Measurements from ENCODE around the gene IKZF2. TPM values are rescaled to one million over a fixed set of nuclear protein-coding genes. Genes with fewer than 3 reads are reported as not detected.

Gene IKZF2
- total and polyA plus RNA-seq, 2 experiments from 2014 or later, result 2.6 to 10.1 TPM

DNA sequence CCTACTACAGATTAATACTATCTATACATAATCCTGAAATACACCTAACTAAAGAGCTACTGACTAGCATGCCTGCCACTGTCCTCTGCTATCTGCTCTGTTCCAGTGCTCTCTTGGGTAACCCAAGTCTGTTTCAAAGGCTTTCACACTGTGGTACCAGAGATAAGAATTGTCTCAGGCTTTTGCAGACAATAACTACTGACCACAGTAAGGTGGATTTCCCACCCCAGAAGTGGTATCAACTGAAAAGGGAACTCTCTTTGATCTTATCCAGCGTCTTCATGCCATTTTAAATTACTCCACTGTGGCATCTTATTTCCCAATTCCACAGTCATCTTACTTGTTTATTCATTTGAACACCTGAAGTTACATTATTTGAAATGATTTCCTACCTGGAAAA lies 190.2 kb downstream of the IKZF2 start:
- H3K27ac Mint-ChIP-seq, result no peak overlapping the region
- Histone ChIP-seq H3K4me3 (no peak overlapping the region), H2AFZ (no peak overlapping the region), H3K4me1 (ENCODE audit: insufficient read depth) (peaks cover 8% of the 10 kb centered on the region; the same call in 1 of the 2 replicates), H4K20me1 (replicated peaks; ENCODE audit: insufficient read depth) (no peaks in the 10 kb centered on the region), H3K79me2 (replicated peaks; ENCODE audit: insufficient read depth) (no peaks in the 10 kb centered on the region), H3K4me2 (no peak overlapping the region), H3F3A (replicated peaks; ENCODE audit: low read depth) (no peaks in the 10 kb centered on the region), H3K36me3 (ENCODE audit: insufficient read depth) (no peaks in the 10 kb centered on the region), H3K27ac (ENCODE audit: low read depth) (no peak overlapping the region), H3K9me2 (ENCODE audit: insufficient read depth) (peaks cover 8% of the 10 kb centered on the region; the same call in 1 of the 2 replicates), H3K27me3 (ENCODE audit: insufficient read depth) (no peaks in the 10 kb centered on the region)
- H3K27me3 Mint-ChIP-seq (ENCODE audit: insufficient read depth, low read depth, poor library complexity), result no peaks in the 10 kb centered on the region
- TF ChIP-seq, protein P1, sequence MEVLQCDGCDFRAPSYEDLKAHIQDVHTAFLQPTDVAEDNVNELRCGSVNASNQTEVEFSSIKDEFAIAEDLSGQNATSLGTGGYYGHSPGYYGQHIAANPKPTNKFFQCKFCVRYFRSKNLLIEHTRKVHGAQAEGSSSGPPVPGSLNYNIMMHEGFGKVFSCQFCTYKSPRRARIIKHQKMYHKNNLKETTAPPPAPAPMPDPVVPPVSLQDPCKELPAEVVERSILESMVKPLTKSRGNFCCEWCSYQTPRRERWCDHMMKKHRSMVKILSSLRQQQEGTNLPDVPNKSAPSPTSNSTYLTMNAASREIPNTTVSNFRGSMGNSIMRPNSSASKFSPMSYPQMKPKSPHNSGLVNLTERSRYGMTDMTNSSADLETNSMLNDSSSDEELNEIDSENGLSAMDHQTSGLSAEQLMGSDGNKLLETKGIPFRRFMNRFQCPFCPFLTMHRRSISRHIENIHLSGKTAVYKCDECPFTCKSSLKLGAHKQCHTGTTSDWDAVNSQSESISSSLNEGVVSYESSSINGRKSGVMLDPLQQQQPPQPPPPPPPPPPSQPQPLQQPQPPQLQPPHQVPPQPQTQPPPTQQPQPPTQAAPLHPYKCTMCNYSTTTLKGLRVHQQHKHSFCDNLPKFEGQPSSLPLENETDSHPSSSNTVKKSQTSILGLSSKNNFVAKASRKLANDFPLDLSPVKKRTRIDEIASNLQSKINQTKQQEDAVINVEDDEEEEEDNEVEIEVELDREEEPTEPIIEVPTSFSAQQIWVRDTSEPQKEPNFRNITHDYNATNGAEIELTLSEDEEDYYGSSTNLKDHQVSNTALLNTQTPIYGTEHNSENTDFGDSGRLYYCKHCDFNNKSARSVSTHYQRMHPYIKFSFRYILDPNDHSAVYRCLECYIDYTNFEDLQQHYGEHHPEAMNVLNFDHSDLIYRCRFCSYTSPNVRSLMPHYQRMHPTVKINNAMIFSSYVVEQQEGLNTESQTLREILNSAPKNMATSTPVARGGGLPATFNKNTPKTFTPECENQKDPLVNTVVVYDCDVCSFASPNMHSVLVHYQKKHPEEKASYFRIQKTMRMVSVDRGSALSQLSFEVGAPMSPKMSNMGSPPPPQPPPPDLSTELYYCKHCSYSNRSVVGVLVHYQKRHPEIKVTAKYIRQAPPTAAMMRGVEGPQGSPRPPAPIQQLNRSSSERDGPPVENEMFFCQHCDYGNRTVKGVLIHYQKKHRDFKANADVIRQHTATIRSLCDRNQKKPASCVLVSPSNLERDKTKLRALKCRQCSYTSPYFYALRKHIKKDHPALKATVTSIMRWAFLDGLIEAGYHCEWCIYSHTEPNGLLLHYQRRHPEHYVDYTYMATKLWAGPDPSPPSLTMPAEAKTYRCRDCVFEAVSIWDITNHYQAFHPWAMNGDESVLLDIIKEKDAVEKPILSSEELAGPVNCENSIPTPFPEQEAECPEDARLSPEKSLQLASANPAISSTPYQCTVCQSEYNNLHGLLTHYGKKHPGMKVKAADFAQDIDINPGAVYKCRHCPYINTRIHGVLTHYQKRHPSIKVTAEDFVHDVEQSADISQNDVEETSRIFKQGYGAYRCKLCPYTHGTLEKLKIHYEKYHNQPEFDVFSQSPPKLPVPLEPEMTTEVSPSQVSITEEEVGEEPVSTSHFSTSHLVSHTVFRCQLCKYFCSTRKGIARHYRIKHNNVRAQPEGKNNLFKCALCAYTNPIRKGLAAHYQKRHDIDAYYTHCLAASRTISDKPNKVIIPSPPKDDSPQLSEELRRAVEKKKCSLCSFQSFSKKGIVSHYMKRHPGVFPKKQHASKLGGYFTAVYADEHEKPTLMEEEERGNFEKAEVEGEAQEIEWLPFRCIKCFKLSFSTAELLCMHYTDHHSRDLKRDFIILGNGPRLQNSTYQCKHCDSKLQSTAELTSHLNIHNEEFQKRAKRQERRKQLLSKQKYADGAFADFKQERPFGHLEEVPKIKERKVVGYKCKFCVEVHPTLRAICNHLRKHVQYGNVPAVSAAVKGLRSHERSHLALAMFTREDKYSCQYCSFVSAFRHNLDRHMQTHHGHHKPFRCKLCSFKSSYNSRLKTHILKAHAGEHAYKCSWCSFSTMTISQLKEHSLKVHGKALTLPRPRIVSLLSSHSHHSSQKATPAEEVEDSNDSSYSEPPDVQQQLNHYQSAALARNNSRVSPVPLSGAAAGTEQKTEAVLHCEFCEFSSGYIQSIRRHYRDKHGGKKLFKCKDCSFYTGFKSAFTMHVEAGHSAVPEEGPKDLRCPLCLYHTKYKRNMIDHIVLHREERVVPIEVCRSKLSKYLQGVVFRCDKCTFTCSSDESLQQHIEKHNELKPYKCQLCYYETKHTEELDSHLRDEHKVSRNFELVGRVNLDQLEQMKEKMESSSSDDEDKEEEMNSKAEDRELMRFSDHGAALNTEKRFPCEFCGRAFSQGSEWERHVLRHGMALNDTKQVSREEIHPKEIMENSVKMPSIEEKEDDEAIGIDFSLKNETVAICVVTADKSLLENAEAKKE (CRISPR knock-in tag; IDR thresholded peaks at IDR 0.05), result no peak
- no peak for TF ChIP-seq STAT1 (IDR thresholded peaks at IDR 0.05; ENCODE audit: unreplicated experiment)
- TF ChIP-seq, protein P2, sequence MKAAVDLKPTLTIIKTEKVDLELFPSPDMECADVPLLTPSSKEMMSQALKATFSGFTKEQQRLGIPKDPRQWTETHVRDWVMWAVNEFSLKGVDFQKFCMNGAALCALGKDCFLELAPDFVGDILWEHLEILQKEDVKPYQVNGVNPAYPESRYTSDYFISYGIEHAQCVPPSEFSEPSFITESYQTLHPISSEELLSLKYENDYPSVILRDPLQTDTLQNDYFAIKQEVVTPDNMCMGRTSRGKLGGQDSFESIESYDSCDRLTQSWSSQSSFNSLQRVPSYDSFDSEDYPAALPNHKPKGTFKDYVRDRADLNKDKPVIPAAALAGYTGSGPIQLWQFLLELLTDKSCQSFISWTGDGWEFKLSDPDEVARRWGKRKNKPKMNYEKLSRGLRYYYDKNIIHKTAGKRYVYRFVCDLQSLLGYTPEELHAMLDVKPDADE (IDR thresholded peaks at IDR 0.05), result no peak
- TF ChIP-seq ZNF114 (CRISPR knock-in tag; IDR thresholded peaks at IDR 0.05), result no peak
- TF ChIP-seq EZH2 (IDR thresholded peaks at IDR 0.05; ENCODE audit: low read depth, unreplicated experiment), result no peak
- TF ChIP-seq, protein P3, sequence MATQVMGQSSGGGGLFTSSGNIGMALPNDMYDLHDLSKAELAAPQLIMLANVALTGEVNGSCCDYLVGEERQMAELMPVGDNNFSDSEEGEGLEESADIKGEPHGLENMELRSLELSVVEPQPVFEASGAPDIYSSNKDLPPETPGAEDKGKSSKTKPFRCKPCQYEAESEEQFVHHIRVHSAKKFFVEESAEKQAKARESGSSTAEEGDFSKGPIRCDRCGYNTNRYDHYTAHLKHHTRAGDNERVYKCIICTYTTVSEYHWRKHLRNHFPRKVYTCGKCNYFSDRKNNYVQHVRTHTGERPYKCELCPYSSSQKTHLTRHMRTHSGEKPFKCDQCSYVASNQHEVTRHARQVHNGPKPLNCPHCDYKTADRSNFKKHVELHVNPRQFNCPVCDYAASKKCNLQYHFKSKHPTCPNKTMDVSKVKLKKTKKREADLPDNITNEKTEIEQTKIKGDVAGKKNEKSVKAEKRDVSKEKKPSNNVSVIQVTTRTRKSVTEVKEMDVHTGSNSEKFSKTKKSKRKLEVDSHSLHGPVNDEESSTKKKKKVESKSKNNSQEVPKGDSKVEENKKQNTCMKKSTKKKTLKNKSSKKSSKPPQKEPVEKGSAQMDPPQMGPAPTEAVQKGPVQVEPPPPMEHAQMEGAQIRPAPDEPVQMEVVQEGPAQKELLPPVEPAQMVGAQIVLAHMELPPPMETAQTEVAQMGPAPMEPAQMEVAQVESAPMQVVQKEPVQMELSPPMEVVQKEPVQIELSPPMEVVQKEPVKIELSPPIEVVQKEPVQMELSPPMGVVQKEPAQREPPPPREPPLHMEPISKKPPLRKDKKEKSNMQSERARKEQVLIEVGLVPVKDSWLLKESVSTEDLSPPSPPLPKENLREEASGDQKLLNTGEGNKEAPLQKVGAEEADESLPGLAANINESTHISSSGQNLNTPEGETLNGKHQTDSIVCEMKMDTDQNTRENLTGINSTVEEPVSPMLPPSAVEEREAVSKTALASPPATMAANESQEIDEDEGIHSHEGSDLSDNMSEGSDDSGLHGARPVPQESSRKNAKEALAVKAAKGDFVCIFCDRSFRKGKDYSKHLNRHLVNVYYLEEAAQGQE (IDR thresholded peaks at IDR 0.05; ENCODE audit: unreplicated experiment), result no peak
- TF ChIP-seq ZNF331 (CRISPR knock-in tag; IDR thresholded peaks at IDR 0.05; ENCODE audit: low read depth), result no peak
- no peak for TF ChIP-seq CREB1 (CRISPR knock-in tag; IDR thresholded peaks at IDR 0.05; ENCODE audit: low read depth)
- TF ChIP-seq, protein P4, sequence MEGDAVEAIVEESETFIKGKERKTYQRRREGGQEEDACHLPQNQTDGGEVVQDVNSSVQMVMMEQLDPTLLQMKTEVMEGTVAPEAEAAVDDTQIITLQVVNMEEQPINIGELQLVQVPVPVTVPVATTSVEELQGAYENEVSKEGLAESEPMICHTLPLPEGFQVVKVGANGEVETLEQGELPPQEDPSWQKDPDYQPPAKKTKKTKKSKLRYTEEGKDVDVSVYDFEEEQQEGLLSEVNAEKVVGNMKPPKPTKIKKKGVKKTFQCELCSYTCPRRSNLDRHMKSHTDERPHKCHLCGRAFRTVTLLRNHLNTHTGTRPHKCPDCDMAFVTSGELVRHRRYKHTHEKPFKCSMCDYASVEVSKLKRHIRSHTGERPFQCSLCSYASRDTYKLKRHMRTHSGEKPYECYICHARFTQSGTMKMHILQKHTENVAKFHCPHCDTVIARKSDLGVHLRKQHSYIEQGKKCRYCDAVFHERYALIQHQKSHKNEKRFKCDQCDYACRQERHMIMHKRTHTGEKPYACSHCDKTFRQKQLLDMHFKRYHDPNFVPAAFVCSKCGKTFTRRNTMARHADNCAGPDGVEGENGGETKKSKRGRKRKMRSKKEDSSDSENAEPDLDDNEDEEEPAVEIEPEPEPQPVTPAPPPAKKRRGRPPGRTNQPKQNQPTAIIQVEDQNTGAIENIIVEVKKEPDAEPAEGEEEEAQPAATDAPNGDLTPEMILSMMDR (conservative IDR thresholded peaks at IDR 0.05; ENCODE audit: low read depth in 2 of 2), result no peak
- no peak for TF ChIP-seq POLR2AphosphoS5 (IDR thresholded peaks at IDR 0.05; ENCODE audit: low read depth)
- no peak for TF ChIP-seq EZH2phosphoT487 (IDR thresholded peaks at IDR 0.05; ENCODE audit: unreplicated experiment)
- TF ChIP-seq NANOG (IDR thresholded peaks at IDR 0.05; ENCODE audit: borderline replicate concordance), result no peak
- TF ChIP-seq JUNB (IDR thresholded peaks at IDR 0.05; ENCODE audit: unreplicated experiment), result no peak
- ATAC-seq (no peak), DNase-seq (ENCODE audit: low spot score) (no peak)
- no peak overlapping the region for H3K4me3 Mint-ChIP-seq
- H3K4me1 Mint-ChIP-seq, result peaks cover 12% of the 10 kb centered on the region; the same call in 2 of the 3 replicates
- no peaks in the 10 kb centered on the region for H3K36me3 Mint-ChIP-seq (ENCODE audit: low read depth)
- H3K9me3 Mint-ChIP-seq, result no peaks in the 10 kb centered on the region
